Astrocyte (in vitro differentiated cells and primary cell): ENCODE measurements around the gene ANKUB1. TPM values are rescaled to one million over a fixed set of nuclear protein-coding genes. Genes with fewer than 3 reads are reported as not detected.
A peak's percentile ranks its signal among the peaks of the same experiment; 100 is the strongest.

Source experiments
- DNase-seq: peaks from one replicate; pipeline ENCODE4 v3.0.0-alpha.2; 2010; ENCODE audit warnings: low read depth
- FAIRE-seq: peaks from 2 replicates; lab custom pipeline; 2011; peaks lifted over from hg19 to GRCh38; lab: Jason Lieb, UNC
- H2AFZ ChIP-seq: 2 replicates; pipeline ENCODE4 v1.6.0; 2012; ENCODE audit warnings: low read depth, low read length, inconsistent platforms
- H3K27ac ChIP-seq: 2 replicates; pipeline ENCODE4 v1.5.1; 2011; ENCODE audit warnings: low read depth, low read length, inconsistent platforms
- H3K27me3 ChIP-seq: 2 replicates; pipeline ENCODE4 v1.6.0; 2011; ENCODE audit warnings: low read length, inconsistent platforms; ENCODE audit not compliant: insufficient read depth
- H3K36me3 ChIP-seq: 2 replicates; pipeline ENCODE4 v1.5.1; 2011; ENCODE audit warnings: low read length, inconsistent platforms; ENCODE audit not compliant: insufficient read depth
- H3K4me1 ChIP-seq: 2 replicates; pipeline ENCODE4 v1.5.1; 2011; ENCODE audit warnings: low read length, inconsistent platforms; ENCODE audit not compliant: insufficient read depth
- H3K4me2 ChIP-seq: 2 replicates; pipeline ENCODE4 v1.6.0; 2012; ENCODE audit warnings: low read length, inconsistent platforms
- H3K4me3 ChIP-seq: 2 replicates; pipeline ENCODE4 v1.5.1; 2011; ENCODE audit warnings: low read depth, mild to moderate bottlenecking, low read length, inconsistent platforms; ENCODE audit not compliant: insufficient read depth
- H3K79me2 ChIP-seq: 2 replicates; pipeline ENCODE4 v1.6.0; 2012; ENCODE audit warnings: mild to moderate bottlenecking, low read length, inconsistent platforms; ENCODE audit not compliant: insufficient read depth
- H3K9ac ChIP-seq: 2 replicates; pipeline ENCODE4 v1.6.0; 2012; ENCODE audit warnings: mild to moderate bottlenecking, low read length, inconsistent platforms
- H3K9me3 ChIP-seq: 2 replicates; pipeline ENCODE4 v1.5.1; 2012; ENCODE audit warnings: low read depth, mild to moderate bottlenecking, low read length, inconsistent platforms; ENCODE audit not compliant: insufficient read depth
- H4K20me1 ChIP-seq: 2 replicates; pipeline ENCODE4 v1.6.0; 2012; ENCODE audit warnings: low read length, inconsistent platforms; ENCODE audit not compliant: insufficient read depth
- H3K27ac Mint-ChIP-seq: one replicate; pipeline ENCODE4 v1.8.0; 2021; ENCODE audit warnings: mild to moderate bottlenecking, mixed read lengths; ENCODE audit not compliant: unreplicated experiment
- H3K27me3 Mint-ChIP-seq: one replicate; pipeline ENCODE4 v1.8.0; 2021; ENCODE audit warnings: low read depth, mixed read lengths; ENCODE audit not compliant: unreplicated experiment
- H3K36me3 Mint-ChIP-seq: one replicate; pipeline ENCODE4 v1.8.0; 2021; ENCODE audit warnings: low read depth, mixed read lengths; ENCODE audit not compliant: unreplicated experiment
- H3K4me1 Mint-ChIP-seq: one replicate; pipeline ENCODE4 v1.8.0; 2021; ENCODE audit warnings: low read depth, mixed read lengths; ENCODE audit not compliant: unreplicated experiment
- H3K4me3 Mint-ChIP-seq: one replicate; pipeline ENCODE4 v1.8.0; 2021; ENCODE audit warnings: mild to moderate bottlenecking, moderate library complexity, mixed read lengths; ENCODE audit not compliant: unreplicated experiment
- H3K9me3 Mint-ChIP-seq: one replicate; pipeline ENCODE4 v1.8.0; 2021; ENCODE audit warnings: mild to moderate bottlenecking, mixed read lengths; ENCODE audit not compliant: unreplicated experiment
- EZH2 ChIP-seq: IDR thresholded peaks from 2 replicates; pipeline ENCODE4 v1.6.1; 2012; ENCODE audit warnings: mild to moderate bottlenecking, low read length, inconsistent platforms; ENCODE audit not compliant: insufficient read depth
- total RNA-seq: library from RNA; stranded (reverse); gene quantifications from 2 replicates; pipeline ENCODE4 v1.2.1, GENCODE V29; 2021
- TF ChIP-seq, protein P1 (sequence below): IDR thresholded peaks from 2 replicates; pipeline ENCODE4 v1.5.1; 2011; ENCODE audit warnings: low read depth, mild to moderate bottlenecking, inconsistent platforms, low read length, moderate library complexity; ENCODE audit not compliant: insufficient read depth

The ANKUB1 gene
- total RNA-seq, 1 donor from 2014 or later = not detected

DNA sequence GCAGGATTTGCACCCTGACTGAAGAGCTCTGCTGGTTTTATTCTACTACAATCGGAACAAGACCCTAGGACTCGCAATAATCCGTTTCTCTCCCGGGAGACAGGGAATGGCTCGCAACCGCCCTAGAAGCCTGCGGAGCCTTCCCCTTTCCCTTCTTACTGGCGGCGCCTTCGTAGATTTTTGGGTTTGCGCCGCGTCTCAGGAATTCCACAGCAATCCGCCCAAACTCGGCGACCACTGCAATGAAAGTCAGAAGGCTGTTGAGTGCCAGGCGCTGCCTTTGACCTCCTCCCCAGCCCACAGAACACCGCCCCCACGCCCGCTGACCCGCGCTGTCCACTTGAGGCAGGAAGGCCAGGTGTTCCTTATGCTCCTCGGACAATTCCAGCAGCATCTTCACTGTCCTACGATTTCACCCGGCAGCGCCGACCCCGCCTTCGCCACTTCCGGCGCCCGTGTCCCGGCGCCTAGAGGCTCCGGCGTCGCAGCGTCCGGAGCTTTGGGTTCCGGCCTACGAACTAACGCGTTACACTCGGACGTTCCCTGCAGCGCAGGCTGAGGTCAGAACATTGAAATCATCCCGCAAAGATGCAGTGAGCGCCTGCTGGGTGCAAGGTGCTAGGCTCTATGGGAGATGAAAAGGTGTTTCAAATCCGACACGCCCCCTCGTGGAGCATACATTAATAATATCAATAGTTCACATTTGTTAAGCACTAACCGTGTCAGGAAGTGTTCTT lies 40.1 kb downstream of the ANKUB1 start, which contains the start of gene COMMD2:
Gene COMMD2, minus strand, starts transcription at position 439 of the 737 bp plus-strand sequence. Its CDS starts 45 bp downstream, at position 394.
- peak within 1 kb of the TSS; percentile 87 for H3K4me2 ChIP-seq

DNA sequence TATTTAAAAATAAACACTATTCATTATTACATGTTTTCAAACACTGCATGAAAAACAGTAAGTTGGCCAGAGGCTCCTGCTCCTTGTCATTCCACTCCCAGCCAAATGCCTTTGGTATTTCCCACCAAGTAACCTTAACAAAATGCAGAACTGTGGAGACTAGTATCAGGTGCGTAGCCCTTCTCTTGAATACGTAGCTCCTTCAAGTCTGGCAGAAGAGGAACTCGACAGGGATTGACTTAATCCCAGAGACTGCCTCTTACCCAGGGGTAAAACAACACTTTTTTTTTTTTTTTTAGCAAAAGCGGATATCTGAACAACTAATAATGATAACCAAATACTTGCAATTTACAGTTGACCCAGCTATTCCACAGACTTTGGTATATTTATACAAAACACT lies 40.8 kb downstream of the ANKUB1 start:
- Histone ChIP-seq H3K27me3 (no peaks in the 10 kb centered on the region), H4K20me1 (no peaks in the 10 kb centered on the region), H3K4me2 (peak overlapping the region; percentile 87), H3K27ac (no peak overlapping the region), H3K9ac (peak overlapping the region; percentile 92), H3K36me3 (peaks cover 22% of the 10 kb centered on the region), H3K4me3 (peak overlapping the region; percentile 95), H3K9me3 (no peaks in the 10 kb centered on the region), H3K79me2 (peaks cover 34% of the 10 kb centered on the region), H3K4me1 (peaks cover 5% of the 10 kb centered on the region), H2AFZ (no peak overlapping the region)
- TF ChIP-seq, protein P1, sequence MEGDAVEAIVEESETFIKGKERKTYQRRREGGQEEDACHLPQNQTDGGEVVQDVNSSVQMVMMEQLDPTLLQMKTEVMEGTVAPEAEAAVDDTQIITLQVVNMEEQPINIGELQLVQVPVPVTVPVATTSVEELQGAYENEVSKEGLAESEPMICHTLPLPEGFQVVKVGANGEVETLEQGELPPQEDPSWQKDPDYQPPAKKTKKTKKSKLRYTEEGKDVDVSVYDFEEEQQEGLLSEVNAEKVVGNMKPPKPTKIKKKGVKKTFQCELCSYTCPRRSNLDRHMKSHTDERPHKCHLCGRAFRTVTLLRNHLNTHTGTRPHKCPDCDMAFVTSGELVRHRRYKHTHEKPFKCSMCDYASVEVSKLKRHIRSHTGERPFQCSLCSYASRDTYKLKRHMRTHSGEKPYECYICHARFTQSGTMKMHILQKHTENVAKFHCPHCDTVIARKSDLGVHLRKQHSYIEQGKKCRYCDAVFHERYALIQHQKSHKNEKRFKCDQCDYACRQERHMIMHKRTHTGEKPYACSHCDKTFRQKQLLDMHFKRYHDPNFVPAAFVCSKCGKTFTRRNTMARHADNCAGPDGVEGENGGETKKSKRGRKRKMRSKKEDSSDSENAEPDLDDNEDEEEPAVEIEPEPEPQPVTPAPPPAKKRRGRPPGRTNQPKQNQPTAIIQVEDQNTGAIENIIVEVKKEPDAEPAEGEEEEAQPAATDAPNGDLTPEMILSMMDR = no peak
- no peak for TF ChIP-seq EZH2
- DNase-seq (no peak), FAIRE-seq (no peak)
- no peaks in the 10 kb centered on the region for H3K9me3 Mint-ChIP-seq
- peaks cover 5% of the 10 kb centered on the region for H3K4me1 Mint-ChIP-seq
- H3K36me3 Mint-ChIP-seq = peaks cover 14% of the 10 kb centered on the region
- no peaks in the 10 kb centered on the region for H3K27me3 Mint-ChIP-seq
- H3K27ac Mint-ChIP-seq = peak overlapping the region; percentile 94
- H3K4me3 Mint-ChIP-seq = peak overlapping the region; percentile 96

More for the DNA sequence above, 40.1 kb downstream of the ANKUB1 start, which contains the start of gene COMMD2:
- peaks cover 5% of the 10 kb centered on the region for H3K4me1 ChIP-seq
- H3K79me2 ChIP-seq = peaks cover 34% of the 10 kb centered on the region
- peaks cover 12% of the 10 kb centered on the region for H3K36me3 Mint-ChIP-seq
- H3K27ac ChIP-seq = peak within 1 kb of the TSS; percentile 75
- peak; percentile 75 for DNase-seq
- peak; percentile 91 for FAIRE-seq
- H4K20me1 ChIP-seq = no peaks in the 10 kb centered on the region
- H3K36me3 ChIP-seq = peaks cover 18% of the 10 kb centered on the region
- no peaks in the 10 kb centered on the region for H3K9me3 Mint-ChIP-seq
- H2AFZ ChIP-seq = peak within 1 kb of the TSS; percentile 93
- peaks cover 5% of the 10 kb centered on the region for H3K4me1 Mint-ChIP-seq
- H3K4me3 Mint-ChIP-seq = peak within 1 kb of the TSS; percentile 96
- H3K27me3 Mint-ChIP-seq = no peaks in the 10 kb centered on the region
- H3K27ac Mint-ChIP-seq = peak within 1 kb of the TSS; percentile 94
- TF ChIP-seq EZH2 = no peak
- TF ChIP-seq, protein P1 = peak; percentile 34
- H3K27me3 ChIP-seq = no peaks in the 10 kb centered on the region
- no peaks in the 10 kb centered on the region for H3K9me3 ChIP-seq
- peak within 1 kb of the TSS; percentile 92 for H3K9ac ChIP-seq
- H3K4me3 ChIP-seq = peak within 1 kb of the TSS; percentile 95

DNA sequence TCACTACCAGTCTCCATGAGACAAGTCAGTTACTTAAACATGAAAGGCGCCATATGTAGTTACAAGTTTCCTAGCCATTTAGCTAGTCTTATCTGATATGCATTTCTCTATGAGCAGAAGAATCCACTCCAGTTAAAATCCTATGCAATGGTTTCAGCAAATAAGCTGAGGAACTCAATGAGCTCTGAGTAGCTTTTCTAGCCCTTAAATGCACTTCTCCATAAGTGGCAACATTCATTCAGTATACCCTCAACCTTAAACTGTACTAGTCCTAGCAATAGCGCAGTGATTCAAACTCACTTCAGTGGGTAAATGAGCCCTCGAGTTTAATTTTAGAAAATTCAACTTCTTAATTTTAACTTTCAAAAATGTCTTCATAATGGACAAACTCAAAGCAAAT lies 47.7 kb downstream of the ANKUB1 start:
- H3K36me3 ChIP-seq = peaks cover 39% of the 10 kb centered on the region
- FAIRE-seq = no peak
- no peak overlapping the region for H3K4me3 ChIP-seq
- H2AFZ ChIP-seq = no peak overlapping the region
- no peak overlapping the region for H3K27ac ChIP-seq
- H3K9me3 Mint-ChIP-seq = no peaks in the 10 kb centered on the region
- no peaks in the 10 kb centered on the region for H3K4me1 Mint-ChIP-seq
- no peaks in the 10 kb centered on the region for H3K4me1 ChIP-seq
- H4K20me1 ChIP-seq = no peaks in the 10 kb centered on the region
- no peak overlapping the region for H3K4me3 Mint-ChIP-seq
- no peaks in the 10 kb centered on the region for H3K9me3 ChIP-seq
- H3K27ac Mint-ChIP-seq = no peak overlapping the region
- no peaks in the 10 kb centered on the region for H3K27me3 ChIP-seq
- no peaks in the 10 kb centered on the region for H3K27me3 Mint-ChIP-seq
- peaks cover 18% of the 10 kb centered on the region for H3K36me3 Mint-ChIP-seq
- peaks cover 13% of the 10 kb centered on the region for H3K79me2 ChIP-seq
- no peak for DNase-seq
- no peak for TF ChIP-seq EZH2
- TF ChIP-seq, protein P1 = no peak
- no peak overlapping the region for H3K4me2 ChIP-seq
- no peak overlapping the region for H3K9ac ChIP-seq
